ENCODE data around the gene VSIG1.

VSIG1 gene

GRCh38 chrX:108068121-108068520 is 23.3 kb downstream of the VSIG1 start:
- DNase-seq, result no peak

- no peak for DNase-seq
Measured at GRCh38 chrX:108070891-108071290, 26.0 kb downstream of the VSIG1 start.

GRCh38 chrX:108071578-108071977 is 26.7 kb downstream of the VSIG1 start:
- DNase-seq, result no peak

GRCh38 chrX:108072746-108073145 is 27.9 kb downstream of the VSIG1 start:
- no peak for DNase-seq

GRCh38 chrX:108081110-108081509 is 36.2 kb downstream of the VSIG1 start:
- DNase-seq, result no peak

- DNase-seq, result no peak
Measured at GRCh38 chrX:108087792-108088191, 42.9 kb downstream of the VSIG1 start.

- DNase-seq, result no peak
Measured at GRCh38 chrX:108088511-108088910, 43.6 kb downstream of the VSIG1 start.

- no peak for DNase-seq
Measured at GRCh38 chrX:108090491-108091263, 45.8 kb downstream of the VSIG1 start.

- peak; percentile 85 for DNase-seq
Measured at GRCh38 chrX:108091264-108091877, 46.5 kb downstream of the VSIG1 start, which contains the start of the genes ATG4A and PSMD10. TSS of gene ATG4A (plus strand) at chrX:108091778. CDS start at chrX:108091827, 49 bp downstream. TSS of gene PSMD10 (minus strand) at chrX:108091542. CDS start at chrX:108091520, 22 bp downstream.

GRCh38 chrX:108091878-108092291 is 47.0 kb downstream of the VSIG1 start:
- no peak for DNase-seq

- no peak for DNase-seq
Measured at GRCh38 chrX:108097380-108097779, 52.5 kb downstream of the VSIG1 start.

GRCh38 chrX:108105473-108105872 is 60.6 kb downstream of the VSIG1 start:
- DNase-seq, result no peak

- DNase-seq, result no peak
Measured at GRCh38 chrX:108114541-108114940, 69.7 kb downstream of the VSIG1 start.

GRCh38 chrX:108117988-108118387 is 73.1 kb downstream of the VSIG1 start:
- DNase-seq, result no peak

GRCh38 chrX:108121291-108121690 is 76.4 kb downstream of the VSIG1 start:
- no peak for DNase-seq

- no peak for DNase-seq
Measured at GRCh38 chrX:108122748-108123147, 77.9 kb downstream of the VSIG1 start.

GRCh38 chrX:108123591-108124366 is 78.9 kb downstream of the VSIG1 start:
- no peak for DNase-seq

GRCh38 chrX:108126661-108127060 is 81.8 kb downstream of the VSIG1 start:
- DNase-seq, result no peak

- no peak for DNase-seq
Measured at GRCh38 chrX:108127152-108127551, 82.3 kb downstream of the VSIG1 start.

Measured in stimulated activated CD4-positive, alpha-beta T cell treated with anti-CD3 and anti-CD28 coated beads, Interleukin-4, amount 100 ng/mL, for 1 hour (primary cell).